ENCODE data around the gene MX1.

Gene MX1

DNA sequence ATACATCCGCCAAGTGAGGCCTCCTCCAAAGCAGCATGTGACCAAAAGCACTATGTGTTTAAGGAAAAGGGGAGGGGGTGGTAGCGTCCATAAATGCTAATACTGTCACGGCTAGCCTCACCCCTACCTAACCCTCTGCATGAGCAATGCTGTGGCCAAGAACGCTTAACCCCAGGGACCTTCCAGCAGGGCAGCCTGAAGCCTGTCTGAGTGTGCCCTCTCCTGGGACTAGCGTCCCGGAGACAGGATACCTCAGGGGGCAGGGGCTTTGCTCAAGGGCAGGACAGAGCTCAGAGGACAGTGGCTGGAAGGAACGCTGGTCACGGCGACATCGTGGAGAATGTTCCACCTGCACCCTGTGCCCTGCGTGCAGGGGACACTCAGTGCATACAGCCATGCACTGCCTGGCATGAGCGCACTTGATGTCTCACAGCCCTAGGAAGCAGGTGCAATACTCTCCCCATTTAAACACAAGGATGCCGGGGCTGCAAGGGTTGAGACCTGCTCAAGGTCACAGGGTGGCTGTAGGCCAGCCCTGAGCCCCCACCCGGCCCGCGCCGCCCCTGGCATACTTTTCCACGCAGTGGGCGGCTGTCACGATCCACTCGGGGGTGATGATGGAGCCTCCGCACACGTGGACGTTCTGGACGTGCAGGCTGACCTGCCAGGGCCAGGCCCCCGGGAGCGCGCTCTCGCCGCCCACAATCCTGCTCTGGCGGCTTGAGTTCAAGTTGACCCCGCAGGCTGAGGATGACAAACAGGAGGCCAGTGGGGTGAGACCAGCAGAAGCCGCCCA is 46.9 kb downstream of the MX1 start:
- Histone ChIP-seq H3K4me3 (ENCODE audit: severe bottlenecking) (no peak overlapping the region), H3K27ac (ENCODE audit: poor library complexity, severe bottlenecking) (no peak overlapping the region), H3K4me1 (ENCODE audit: insufficient read depth, poor library complexity, severe bottlenecking) (no peaks in the 10 kb centered on the region), H3K36me3 (ENCODE audit: low read depth) (no peaks in the 10 kb centered on the region), H3K9me3 (ENCODE audit: severe bottlenecking) (no peaks in the 10 kb centered on the region), H3K27me3 (ENCODE audit: insufficient read depth, poor library complexity, severe bottlenecking) (no peaks in the 10 kb centered on the region)
- ATAC-seq (ENCODE audit: low read depth) (no peak), DNase-seq (ENCODE audit: low spot score) (no peak)
- TF ChIP-seq, protein P1, sequence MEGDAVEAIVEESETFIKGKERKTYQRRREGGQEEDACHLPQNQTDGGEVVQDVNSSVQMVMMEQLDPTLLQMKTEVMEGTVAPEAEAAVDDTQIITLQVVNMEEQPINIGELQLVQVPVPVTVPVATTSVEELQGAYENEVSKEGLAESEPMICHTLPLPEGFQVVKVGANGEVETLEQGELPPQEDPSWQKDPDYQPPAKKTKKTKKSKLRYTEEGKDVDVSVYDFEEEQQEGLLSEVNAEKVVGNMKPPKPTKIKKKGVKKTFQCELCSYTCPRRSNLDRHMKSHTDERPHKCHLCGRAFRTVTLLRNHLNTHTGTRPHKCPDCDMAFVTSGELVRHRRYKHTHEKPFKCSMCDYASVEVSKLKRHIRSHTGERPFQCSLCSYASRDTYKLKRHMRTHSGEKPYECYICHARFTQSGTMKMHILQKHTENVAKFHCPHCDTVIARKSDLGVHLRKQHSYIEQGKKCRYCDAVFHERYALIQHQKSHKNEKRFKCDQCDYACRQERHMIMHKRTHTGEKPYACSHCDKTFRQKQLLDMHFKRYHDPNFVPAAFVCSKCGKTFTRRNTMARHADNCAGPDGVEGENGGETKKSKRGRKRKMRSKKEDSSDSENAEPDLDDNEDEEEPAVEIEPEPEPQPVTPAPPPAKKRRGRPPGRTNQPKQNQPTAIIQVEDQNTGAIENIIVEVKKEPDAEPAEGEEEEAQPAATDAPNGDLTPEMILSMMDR (IDR thresholded peaks at IDR 0.05; ENCODE audit: poor library complexity, severe bottlenecking): no peak

DNA sequence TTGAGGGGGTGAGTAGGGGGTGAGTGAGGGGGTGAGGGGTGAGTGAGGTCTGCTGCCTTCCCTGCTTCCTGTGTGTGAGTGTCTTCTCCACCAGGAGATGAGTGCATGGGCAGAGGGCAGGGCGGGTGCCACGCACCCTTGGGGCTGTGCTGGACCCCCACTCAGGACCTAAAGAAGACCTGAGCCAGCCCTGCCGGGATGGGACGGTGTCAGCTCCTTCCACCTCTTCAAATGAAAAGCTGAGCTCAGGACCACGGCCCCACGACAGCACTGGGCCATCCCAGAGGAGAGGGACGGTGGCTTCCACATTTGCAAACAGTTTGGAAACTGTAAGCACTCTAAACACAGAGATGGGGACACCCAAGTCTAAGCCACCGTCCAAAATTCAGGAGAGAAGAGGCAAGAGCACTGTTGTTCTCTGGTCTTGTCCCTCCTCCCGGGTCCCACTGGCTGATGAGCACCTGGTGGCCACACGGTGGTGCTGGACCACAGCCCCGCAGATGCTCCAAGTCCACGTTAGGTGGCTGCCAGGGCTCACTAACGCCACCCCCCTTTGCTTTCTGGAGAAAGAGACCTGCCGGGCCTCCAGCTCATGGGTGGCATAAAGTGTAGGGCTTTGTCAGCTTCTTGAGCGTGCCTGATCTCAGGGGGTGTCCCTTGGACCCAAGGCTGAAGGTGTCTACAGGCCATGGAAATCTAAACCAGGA is 49.8 kb downstream of the MX1 start:
- no peak; the same call in 2 of the 3 replicates for ATAC-seq (ENCODE audit: low read depth)

DNA sequence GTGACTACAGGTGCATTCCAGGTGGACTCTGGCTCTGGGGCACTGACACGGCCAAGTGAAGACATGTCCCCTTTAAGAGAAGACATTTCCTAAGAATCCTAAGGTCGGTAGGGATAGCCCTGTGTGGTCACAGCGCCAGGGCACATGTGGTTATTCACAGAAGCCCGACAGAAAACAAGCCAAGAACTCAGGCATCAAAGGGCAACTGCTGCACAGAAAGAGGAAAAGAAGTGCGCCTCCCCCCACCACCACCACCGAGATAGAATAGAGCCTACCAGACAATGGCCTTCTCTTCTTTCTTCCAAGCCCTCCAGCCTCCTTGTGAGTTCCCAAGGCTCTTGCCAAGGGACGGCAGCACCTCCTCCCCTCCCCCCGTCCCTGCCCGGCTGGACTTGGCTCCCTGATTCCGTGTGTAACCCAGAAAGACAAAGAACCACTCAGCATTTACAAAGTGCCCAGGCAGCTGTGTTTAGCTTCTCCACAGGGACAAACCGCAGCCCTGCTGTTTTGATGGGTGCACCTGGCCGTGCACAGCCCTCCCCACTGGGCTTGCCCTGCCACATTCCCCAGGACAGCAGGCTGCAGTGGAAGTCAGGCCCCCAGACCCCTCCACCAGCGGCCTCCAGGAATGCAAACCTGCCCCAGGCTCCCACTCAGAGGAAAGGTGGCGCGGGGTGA is 51.7 kb downstream of the MX1 start:
- Histone ChIP-seq H3K27me3 (ENCODE audit: insufficient read depth, poor library complexity, severe bottlenecking) (no peaks in the 10 kb centered on the region), H3K4me3 (ENCODE audit: severe bottlenecking) (no peak overlapping the region), H3K27ac (ENCODE audit: poor library complexity, severe bottlenecking) (no peak overlapping the region), H3K4me1 (ENCODE audit: insufficient read depth, poor library complexity, severe bottlenecking) (no peaks in the 10 kb centered on the region), H3K9me3 (ENCODE audit: severe bottlenecking) (no peaks in the 10 kb centered on the region), H3K36me3 (ENCODE audit: low read depth) (no peaks in the 10 kb centered on the region)
- TF ChIP-seq, protein P1 (IDR thresholded peaks at IDR 0.05; ENCODE audit: poor library complexity, severe bottlenecking): no peak
- ATAC-seq (ENCODE audit: low read depth) (no peak; the same call in 2 of the 3 replicates), DNase-seq (ENCODE audit: low spot score) (no peak)

More for the DNA sequence above, 49.8 kb downstream of the MX1 start:
- no peaks in the 10 kb centered on the region for H3K9me3 ChIP-seq (ENCODE audit: severe bottlenecking)
- TF ChIP-seq, protein P1 (IDR thresholded peaks at IDR 0.05; ENCODE audit: poor library complexity, severe bottlenecking): no peak
- no peak for DNase-seq (ENCODE audit: low spot score)
- H3K4me3 ChIP-seq (ENCODE audit: severe bottlenecking): no peak overlapping the region
- H3K36me3 ChIP-seq (ENCODE audit: low read depth): no peaks in the 10 kb centered on the region
- H3K27ac ChIP-seq (ENCODE audit: poor library complexity, severe bottlenecking): no peak overlapping the region
- no peaks in the 10 kb centered on the region for H3K4me1 ChIP-seq (ENCODE audit: insufficient read depth, poor library complexity, severe bottlenecking)
- no peaks in the 10 kb centered on the region for H3K27me3 ChIP-seq (ENCODE audit: insufficient read depth, poor library complexity, severe bottlenecking)

DNA sequence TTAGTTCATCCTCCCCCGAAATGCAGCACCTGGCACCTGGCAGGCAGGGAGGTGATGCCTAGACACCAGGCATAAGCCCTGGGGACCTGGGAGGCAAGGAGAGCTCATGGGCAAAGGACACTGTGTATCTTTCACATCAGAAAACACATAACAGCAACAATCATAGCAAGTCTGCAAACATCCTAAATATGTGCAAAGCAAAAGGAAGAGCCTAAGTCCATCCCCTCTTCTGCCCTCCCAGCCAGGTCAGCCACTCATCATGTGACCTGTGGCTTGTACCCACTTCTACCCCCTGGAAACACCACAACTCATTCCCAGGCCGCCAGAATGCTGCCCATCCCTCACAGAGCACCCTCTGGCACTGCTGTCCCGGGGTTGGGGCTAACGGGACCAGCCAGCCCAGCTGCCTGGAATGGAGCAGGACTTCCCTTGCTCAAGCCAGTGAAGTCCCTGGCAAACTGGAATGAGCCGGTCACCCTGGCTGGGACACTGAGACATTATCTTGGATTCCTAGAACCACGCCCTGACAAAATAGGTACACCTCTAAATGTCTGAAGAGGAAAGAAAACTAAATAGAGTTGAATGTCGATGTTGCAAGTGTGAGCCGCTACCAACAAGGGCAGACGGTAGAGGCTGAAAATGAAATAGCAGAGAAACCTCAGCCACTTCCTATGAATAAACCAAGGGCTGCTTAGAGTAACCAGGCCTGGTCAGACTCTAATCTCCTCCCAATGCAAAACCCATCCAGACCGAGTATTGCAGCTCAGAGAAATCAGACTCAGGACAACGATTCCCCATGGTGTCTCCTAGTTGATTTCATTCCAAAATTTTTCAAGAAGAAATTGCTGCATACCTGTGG is 52.5 kb downstream of the MX1 start:
- Histone ChIP-seq H3K9me3 (ENCODE audit: severe bottlenecking) (no peaks in the 10 kb centered on the region), H3K4me1 (ENCODE audit: insufficient read depth, poor library complexity, severe bottlenecking) (no peaks in the 10 kb centered on the region), H3K4me3 (ENCODE audit: severe bottlenecking) (no peak overlapping the region), H3K27me3 (ENCODE audit: insufficient read depth, poor library complexity, severe bottlenecking) (no peaks in the 10 kb centered on the region), H3K27ac (ENCODE audit: poor library complexity, severe bottlenecking) (no peak overlapping the region), H3K36me3 (ENCODE audit: low read depth) (no peaks in the 10 kb centered on the region)
- DNase-seq (ENCODE audit: low spot score) (no peak), ATAC-seq (ENCODE audit: low read depth) (peak; percentile 21; the same call in 1 of the 3 replicates)
- TF ChIP-seq, protein P1 (IDR thresholded peaks at IDR 0.05; ENCODE audit: poor library complexity, severe bottlenecking): no peak

All from RWPE2 (cell line).